NCI-H2029 treated with DMSO at 0.1 percent for 48 hours (cell line): Measurements from ENCODE around the gene PM20D2.
"Not testable (repeated sequence)": the region's sequence is repeated elsewhere in the genome, so short reads cannot be mapped to it uniquely, and the experiment has no call there.

ENCODE experiments used
- DNase-seq: peaks from one replicate; lab custom pipeline; 2025; lab: John Stamatoyannopoulos, UW

The PM20D2 gene

GRCh38 chr6:89145956-89146717, at the start of gene PM20D2:
Gene PM20D2, plus strand, starts transcription at chr6:89146055. Its CDS starts 90 bp downstream, at chr6:89146145.
- DNase-seq = peak; percentile 26

- no peak for DNase-seq
Measured at GRCh38 chr6:89098461-89098860, 47.4 kb upstream of the PM20D2 start.

DNA sequence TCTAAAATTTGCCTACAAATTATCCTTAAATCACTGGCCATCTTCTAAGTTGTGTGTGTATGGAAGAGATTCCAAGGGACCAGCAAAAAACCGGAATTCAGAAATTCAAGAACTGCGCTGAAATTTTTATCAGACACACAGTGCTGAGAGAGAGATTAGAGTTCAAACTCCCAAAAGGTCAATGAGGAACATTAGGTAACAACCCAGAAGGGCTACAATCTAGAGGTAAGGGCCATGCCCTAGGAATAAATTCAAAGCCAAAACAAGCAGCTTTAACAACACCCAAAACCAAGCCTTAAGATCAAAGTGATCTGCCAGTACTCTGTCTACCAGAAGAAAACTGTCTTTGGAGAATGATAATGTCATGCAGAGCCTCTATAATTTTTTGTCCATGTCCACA, 45.7 kb upstream of the PM20D2 start:
- no peak for DNase-seq

DNA sequence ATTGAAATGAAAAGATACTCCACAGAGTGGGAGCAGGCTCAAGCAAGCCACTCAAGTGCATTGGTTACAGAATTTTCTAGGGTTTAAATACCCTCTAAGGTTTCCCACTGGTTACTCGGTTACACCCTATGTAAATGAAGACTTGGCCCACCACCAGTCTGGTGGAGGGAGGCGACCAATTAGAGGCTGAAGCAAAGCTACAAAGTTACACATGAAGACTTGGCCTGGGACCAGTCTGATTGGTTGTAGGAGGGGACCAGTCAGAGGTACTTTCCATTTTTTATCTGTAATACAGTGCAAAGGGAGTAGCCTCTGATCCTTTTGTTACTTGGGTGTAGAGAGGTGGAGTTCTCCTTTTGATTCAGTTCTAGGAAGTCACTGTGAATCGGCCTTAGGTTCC, 35.6 kb upstream of the PM20D2 start:
- no peak for DNase-seq

- no peak for DNase-seq
Measured at GRCh38 chr6:89111933-89112332, 33.9 kb upstream of the PM20D2 start.

GRCh38 chr6:89116702-89117101, 29.2 kb upstream of the PM20D2 start:
- no peak for DNase-seq

DNA sequence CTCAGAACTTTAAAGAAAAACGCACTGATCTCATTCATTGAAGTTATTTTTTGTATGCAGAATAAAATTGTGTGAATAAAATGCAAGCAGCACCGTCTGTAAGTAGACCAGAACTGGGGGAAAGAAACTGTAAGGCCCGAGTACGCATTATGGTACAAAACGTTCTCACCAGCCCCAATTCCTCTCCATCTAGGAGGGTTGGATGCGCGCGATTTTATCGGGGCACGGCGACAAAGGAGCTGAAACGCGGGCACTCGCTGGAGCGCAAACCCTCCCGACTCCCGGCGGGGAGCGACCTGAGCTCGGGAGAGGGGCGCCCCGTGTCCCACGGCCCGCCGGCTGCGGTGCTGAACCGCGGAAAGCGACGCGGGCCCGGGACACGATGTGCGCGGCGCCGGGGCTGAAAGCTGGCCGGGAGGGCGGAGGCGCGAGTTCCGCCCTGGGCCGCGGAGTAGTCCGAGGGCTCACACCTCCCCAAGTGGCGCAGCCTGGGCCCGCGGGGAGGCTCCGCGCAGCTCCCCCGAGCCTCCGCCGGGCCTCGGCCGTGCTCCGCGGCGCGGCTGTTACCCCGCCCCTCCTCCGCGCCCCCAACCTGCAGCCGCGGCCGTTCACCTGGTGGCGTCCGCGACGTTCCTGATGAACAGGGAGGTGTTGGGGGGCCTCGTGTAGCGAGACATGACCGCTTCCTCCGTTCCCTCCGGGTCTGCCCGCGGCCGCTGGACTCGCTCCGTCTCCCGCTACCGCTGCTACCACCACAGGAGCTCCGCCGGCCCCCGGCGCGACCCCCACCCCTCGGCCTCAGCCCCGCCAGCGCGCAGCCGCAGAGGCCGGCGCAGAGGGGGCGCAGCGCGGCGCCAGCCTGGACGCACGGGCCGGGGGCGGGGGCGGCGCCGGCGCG, 28.4 kb upstream of the PM20D2 start, which contains the start of gene SRSF12:
SRSF12 (minus strand) TSS at position 861 of the 898 bp plus-strand sequence; CDS start at position 677, 184 bp downstream.
- no peak for DNase-seq

DNA sequence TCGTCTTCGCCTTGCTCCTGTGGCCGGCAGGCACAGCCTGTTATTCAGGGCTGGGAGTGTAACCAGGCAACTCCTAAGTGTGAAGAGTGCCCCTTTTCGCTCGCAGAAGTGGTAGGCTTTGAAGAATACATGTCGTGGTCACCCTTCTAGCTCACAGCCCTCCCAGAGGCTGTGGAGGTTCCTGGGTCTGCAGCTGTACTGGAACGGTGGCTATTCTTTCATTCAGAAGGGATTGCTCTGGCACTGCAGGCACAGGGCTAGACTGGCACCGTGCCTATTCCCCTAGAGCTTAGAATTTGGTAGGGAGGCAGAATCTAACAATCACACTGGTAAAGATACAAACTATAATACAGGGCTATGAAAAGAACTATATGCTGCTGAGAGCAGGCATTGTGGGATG, 26.9 kb upstream of the PM20D2 start:
- no peak for DNase-seq

- DNase-seq = no peak
Measured at GRCh38 chr6:89120371-89120770, 25.5 kb upstream of the PM20D2 start.

- DNase-seq = no peak
Measured at GRCh38 chr6:89121934-89122333, 23.9 kb upstream of the PM20D2 start.

DNA sequence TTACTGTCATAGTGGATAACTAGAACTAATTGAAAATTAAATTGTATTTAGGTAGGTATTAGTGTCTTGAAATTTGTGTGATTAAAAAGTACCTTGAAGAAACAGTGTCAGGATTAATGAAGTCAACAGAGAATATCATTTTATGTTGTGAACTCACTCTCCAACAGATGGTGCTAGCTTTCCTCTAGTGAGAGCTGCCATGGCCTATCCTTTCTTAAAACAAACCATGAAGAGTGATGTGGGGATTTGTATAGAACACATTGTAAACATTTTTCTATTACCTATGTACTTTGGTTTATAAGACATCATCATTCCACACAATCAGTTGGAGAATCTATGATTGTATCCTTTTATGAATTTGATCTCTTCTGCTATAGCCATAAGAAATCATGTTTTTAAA, 23.2 kb upstream of the PM20D2 start:
- no peak for DNase-seq

DNA sequence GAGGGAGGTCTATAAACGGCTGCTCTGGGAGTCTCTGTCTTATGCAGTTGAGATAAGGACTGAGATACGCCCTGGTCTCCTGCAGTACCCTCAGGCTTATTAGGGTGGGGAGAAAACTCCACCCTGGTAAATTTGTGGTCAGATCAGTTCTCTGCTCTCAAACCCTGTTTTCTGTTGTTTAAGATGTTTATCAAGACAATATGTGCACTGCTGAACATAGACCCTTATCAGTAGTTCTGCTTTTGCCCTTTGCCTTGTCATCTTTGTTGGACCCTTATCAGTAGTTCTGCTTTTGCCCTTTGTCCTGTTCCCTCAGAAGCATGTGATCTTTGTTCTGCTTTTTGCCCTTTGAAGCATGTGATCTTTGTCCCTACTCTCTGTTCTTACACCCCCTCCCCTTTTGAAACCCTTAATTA, 17.6 kb upstream of the PM20D2 start:
- not testable (repeated sequence) for DNase-seq

DNA sequence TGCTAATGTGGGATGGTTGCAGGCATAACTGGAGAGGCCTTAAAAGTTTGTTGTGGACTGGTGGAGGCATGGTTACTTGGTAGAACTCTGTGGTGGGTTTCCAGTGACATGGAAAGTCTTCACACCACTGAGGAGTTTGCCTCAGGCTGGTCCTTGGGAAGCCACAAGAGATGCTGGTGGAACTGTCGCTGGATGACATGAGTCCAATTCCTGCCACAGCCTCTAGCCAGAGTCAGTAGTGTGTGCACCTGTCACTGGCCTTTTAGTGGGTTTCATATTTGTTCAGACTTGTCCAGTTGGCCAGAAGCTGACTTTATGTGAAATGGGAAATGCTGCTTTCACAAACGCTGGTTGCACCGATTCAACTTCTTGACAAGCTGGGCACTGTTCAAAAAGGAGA, 14.3 kb upstream of the PM20D2 start:
- DNase-seq = no peak

GRCh38 chr6:89132057-89132456, 13.8 kb upstream of the PM20D2 start:
- DNase-seq = no peak

DNA sequence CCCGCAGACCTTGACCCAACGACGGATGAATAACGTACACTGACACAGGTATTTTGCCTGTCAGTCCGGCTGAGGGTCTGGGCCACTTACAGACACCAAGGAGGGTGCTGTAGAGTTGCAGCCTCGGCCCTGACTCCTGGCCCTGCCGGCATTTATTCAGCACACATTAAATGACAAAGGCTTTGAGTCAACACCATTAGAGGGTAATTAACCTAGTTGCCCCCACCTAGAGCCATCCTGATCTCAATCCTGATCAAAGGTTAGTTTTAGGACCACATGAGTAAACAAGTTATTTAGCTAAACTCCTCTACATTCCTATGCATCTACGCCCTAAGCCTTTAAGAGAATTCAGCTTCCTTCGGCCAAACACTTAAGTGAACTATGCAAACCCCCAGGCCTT, 11.9 kb upstream of the PM20D2 start:
- no peak for DNase-seq

DNA sequence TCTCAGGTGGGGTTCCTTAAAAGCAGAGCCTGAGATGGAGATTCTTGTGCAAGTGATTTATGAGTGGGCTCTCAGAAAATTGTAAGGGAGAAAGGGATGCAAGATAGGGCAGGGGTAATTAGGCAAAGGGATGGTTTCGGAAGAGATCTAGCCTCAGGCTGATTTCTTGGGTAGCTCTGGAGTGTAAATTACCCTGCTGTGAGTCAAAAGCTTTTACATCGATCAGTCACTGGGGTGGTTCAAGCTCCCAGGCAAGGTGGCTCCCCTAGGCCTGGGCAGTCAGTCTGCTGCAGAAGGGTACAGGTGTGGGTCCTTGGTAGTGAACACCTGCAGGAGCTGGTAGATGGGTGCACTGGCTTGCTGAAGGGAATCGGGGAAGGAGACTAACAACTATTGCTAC, 11.1 kb upstream of the PM20D2 start:
- no peak for DNase-seq

- no peak for DNase-seq
Measured at GRCh38 chr6:89138173-89138572, 7.7 kb upstream of the PM20D2 start.

DNA sequence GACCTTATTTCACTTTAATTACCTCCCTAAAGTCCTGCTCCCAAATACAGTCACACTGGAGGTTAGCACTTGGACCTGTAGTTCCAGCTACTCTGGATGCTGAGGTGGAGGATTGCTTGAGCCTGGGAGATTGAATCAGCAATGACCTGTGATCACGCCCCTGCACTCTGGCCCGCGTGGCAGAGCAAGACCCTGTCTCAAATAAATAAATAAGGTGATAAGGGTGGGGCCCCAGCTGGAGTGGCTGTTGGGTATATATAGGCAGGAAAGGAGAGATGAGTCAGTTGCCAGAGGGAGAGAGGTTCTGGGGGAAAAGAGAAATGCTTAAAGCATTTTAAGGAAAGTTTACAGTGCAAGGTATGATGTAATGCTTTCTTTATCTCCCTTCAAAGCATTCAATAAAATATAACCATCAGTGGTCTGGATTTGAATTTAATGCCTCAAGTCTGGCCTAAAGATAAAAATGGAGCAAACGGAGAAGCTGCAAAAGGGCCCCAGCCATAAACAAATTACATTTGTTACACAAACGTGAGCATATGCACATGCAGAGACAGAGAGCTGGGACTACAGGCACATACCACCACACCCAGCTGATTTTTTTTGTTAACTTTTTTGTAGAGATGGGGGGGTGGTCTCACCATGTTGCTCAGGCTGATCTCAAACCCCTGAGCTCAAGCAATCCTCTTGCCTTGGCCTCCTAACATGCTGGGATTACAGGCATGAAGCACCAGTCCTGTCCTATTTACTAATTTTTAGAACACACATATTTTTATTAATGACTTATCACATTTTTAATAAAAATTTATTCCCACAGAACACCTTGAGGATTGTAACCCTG, 6.1 kb upstream of the PM20D2 start:
- DNase-seq = no peak

DNA sequence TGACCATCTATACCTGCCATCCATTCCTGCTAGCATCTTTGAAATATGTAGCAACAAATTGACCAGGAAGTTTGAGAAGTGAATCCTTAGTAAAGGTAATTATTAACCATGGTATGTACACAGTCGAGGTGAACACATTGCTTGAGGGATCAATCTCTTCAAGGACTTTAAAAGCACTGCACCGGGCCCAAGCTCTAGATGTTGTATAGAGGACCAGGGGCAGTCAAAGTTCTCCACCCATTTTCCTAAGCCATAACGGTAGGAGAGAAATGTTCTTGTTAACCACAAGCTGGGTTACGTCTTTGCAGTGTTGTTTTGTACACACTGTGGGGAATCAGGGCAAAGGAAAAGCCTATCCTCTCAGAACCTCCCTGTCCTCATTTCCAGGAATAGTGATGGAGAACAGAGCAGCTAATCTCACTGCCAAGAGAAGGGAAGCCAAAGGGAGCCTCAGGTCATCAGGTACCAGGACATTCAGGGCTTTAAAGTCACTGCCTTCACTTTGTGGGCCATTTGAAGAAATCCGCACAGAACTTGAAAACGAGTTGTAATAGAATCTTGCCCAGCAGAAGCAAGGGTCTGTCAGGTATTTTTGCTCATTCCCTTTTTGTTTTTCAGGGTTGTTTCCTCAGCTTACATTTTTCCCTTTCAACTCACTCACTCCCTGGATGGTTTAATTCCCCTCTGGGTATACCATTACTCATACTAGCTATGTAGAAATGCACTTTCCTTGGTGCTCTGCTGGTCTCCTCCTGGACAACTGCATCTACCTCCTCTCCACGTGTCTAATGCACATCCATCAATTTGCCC, 5.3 kb upstream of the PM20D2 start:
- no peak for DNase-seq

GRCh38 chr6:89144354-89144906, 1.4 kb upstream of the PM20D2 start:
- DNase-seq = no peak
